Esophagus squamous epithelium (tissue), 5 donors: ENCODE data around the gene DENND10. TPM values are rescaled to one million over a fixed set of nuclear protein-coding genes. Genes with fewer than 3 reads are reported as not detected.
"Not testable (repeated sequence)": the region's sequence is repeated elsewhere in the genome, so short reads cannot be mapped to it uniquely, and the experiment has no call there.

ENCODE experiments used
- DNase-seq: peaks from one replicate; lab custom pipeline; 2025; lab: John Stamatoyannopoulos, UW
- H3K27ac ChIP-seq, 4 donors: fragments of 200-600 bp; sonication (generic); one replicate each; pipeline ENCODE4 v1.5.1; 2016 to 2019; ENCODE audit warnings: mild to moderate bottlenecking in 1 of 4
- H3K27me3 ChIP-seq, 4 donors: fragments of 200-600 bp; sonication (generic); 1 replicate in 3 of 4; 2 replicates in 1 of 4; pipeline versions ENCODE4 v1.5.1 to v1.6.0; 2017 to 2021; ENCODE audit warnings: antibody characterized with exemption in 1 of 4
- H3K36me3 ChIP-seq, 3 donors: fragments of 200-600 bp; sonication (generic); one replicate each; pipeline ENCODE4 v1.5.1; 2016 to 2019
- H3K4me1 ChIP-seq, 3 donors: fragments of 200-600 bp; sonication (generic); one replicate each; pipeline ENCODE4 v1.5.1; 2017 to 2019
- H3K4me3 ChIP-seq, 4 donors: fragments of 200-600 bp; sonication (generic); 1 replicate in 3 of 4; 2 replicates in 1 of 4; pipeline ENCODE4 v1.5.1; 2016 to 2019; ENCODE audit warnings: mild to moderate bottlenecking in 2 of 4, moderate library complexity in 1 of 4
- H3K9me3 ChIP-seq, 3 donors: fragments of 200-600 bp; sonication (generic); one replicate each; pipeline ENCODE4 v1.5.1; 2016 to 2019
- POLR2A ChIP-seq, 4 donors: fragments of 450-650 bp; IDR thresholded peaks; one replicate each; pipeline ENCODE4 v1.6.1; 2017; ENCODE audit warnings: antibody characterized with exemption in 4 of 4, mild to moderate bottlenecking in 4 of 4, moderate library complexity in 3 of 4
- WGBS, 2 donors: methylation state at CpG; one replicate each; pipeline ENCODE4 v1.1.5; 2018; 5-methylcytosine and 5-hydroxymethylcytosine counted together
- intact Hi-C: fragments of 100-400 bp; cut with DNase I; formaldehyde crosslinking; loops from one replicate; pipeline ENCODE4 v1.15.0; 2022
- total RNA-seq, 4 donors: library from RNA; depleted of rRNA; stranded (reverse); fragments of >200 nt; gene quantifications; one replicate each; pipeline ENCODE4 v1.1.0, GENCODE V29; 2016
- TF ChIP-seq, protein P1 (sequence below), 6 experiments: fragments of 450-650 bp in 4 of 6; fragments of 200-600 bp in 2 of 6; sonication (generic) in 2 of 6; IDR thresholded peaks; one replicate each; pipeline ENCODE4 v1.5.1; 2016 to 2019; ENCODE audit warnings: antibody characterized with exemption in 6 of 6, mild to moderate bottlenecking in 4 of 6, moderate library complexity in 4 of 6
- donor health status: DM: yes; HTN: yes; CAD: no.

Gene DENND10
- total RNA-seq, 4 donors from 2014 or later, result 20.8 to 43.6 (median 37.1) TPM

DNA sequence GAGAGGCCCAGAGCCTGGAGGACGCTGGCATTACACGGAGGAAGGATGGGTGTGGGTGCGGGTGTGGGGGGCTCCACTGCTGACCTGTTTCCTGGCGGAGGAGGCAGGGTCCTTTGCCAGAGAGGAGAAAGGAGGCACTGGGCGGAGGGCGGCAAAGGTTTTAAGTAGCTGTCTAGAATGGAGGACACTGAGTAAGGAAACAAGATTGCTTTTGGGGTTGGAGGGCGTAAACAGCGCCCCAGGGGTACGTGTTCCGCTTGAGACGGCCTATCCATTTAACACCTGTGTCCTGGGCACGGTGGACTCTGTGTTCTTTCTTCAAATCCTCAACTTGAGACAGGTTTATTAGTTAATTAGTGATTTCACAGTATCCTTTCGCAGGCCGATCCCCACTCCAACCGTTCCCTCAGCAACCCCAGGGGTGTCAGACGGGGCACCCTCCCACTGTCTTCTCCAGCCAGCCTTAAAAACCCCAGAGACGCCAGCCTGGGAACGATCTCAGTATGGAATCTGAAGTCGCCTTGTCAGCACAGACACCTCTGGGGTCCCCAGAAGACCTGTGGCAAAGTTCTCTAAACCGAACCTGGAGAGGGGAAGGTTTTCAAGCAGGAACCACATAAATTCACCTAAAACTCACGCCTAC is 36.8 kb downstream of the DENND10 start:
- DNase-seq, result no peak
- Histone ChIP-seq H3K4me3 (no peak overlapping the region), H3K27me3 (no peaks in the 10 kb centered on the region), H3K27ac (no peak overlapping the region), H3K4me1 (peaks cover 0 to 4% (median 0%) of the 10 kb centered on the region in 3 donors), H3K36me3 (peaks cover 0 to 64% (median 0%) of the 10 kb centered on the region in 3 donors), H3K9me3 (no peaks in the 10 kb centered on the region)
- no peak for TF ChIP-seq POLR2A (IDR thresholded peaks at IDR 0.05)
- TF ChIP-seq, protein P1, sequence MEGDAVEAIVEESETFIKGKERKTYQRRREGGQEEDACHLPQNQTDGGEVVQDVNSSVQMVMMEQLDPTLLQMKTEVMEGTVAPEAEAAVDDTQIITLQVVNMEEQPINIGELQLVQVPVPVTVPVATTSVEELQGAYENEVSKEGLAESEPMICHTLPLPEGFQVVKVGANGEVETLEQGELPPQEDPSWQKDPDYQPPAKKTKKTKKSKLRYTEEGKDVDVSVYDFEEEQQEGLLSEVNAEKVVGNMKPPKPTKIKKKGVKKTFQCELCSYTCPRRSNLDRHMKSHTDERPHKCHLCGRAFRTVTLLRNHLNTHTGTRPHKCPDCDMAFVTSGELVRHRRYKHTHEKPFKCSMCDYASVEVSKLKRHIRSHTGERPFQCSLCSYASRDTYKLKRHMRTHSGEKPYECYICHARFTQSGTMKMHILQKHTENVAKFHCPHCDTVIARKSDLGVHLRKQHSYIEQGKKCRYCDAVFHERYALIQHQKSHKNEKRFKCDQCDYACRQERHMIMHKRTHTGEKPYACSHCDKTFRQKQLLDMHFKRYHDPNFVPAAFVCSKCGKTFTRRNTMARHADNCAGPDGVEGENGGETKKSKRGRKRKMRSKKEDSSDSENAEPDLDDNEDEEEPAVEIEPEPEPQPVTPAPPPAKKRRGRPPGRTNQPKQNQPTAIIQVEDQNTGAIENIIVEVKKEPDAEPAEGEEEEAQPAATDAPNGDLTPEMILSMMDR (IDR thresholded peaks at IDR 0.05), result no peak
- 89 to 90% methylated on average over 18 to 21 of the region's 21 CpGs for WGBS, 2 donors
- intact Hi-C loops, result no loop called here

DNA sequence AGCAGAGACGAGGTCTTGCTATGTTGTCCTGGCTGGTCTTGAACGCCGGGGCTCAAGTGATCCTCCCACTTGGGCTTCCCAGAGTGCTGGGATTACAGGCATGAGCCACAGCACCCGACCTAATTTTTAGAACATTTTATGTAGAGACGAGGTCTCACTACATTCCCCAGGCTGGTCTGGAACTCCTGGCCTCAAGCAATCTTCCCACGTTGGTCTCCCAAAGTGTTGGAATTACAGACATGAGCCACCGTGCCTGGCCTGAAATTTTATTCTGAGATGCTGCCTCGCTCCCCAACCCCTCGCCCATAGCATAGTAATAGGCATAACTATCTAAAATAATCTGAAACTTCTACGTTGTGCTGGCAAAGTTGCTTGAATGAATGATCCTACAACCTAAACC is 39.7 kb downstream of the DENND10 start:
- Histone ChIP-seq H3K4me1 (no peaks in the 10 kb centered on the region), H3K4me3 (no peak overlapping the region), H3K27ac (no peak overlapping the region), H3K9me3 (no peaks in the 10 kb centered on the region), H3K27me3 (no peaks in the 10 kb centered on the region), H3K36me3 (peaks cover 5 to 90% (median 6%) of the 10 kb centered on the region in 3 donors)
- DNase-seq, result no peak
- 91 to 97% methylated on average over 8 to 10 of the region's 10 CpGs for whole genome bisulfite sequencing, 2 donors
- no peak for TF ChIP-seq POLR2A (IDR thresholded peaks at IDR 0.05)
- TF ChIP-seq, protein P1 (IDR thresholded peaks at IDR 0.05), result no peak
- intact Hi-C loops, result no loop called here

DNA sequence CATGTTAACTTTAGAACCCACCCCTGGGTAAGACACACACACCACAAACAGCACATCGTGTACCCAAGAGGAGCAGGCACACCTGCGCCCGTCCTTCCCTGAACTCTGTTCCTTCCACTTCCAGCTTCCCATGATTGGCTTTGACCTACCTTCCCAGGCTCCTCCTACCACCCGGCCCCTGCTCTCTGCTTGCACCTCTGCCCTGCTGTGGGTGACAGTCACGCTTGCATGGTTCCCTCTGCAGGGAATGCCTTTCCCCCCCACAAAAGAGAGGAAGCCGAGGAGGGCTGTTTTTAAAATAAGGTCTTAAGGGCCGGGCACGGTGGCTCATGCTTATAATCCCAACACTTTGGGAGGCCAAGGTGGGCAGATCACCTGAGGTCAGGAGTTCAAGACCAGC is 45.2 kb downstream of the DENND10 start:
- WGBS, 2 donors, result 92 to 93% methylated on average over 6 to 8 of the region's 8 CpGs
- Histone ChIP-seq H3K9me3 (no peaks in the 10 kb centered on the region), H3K36me3 (peaks cover 8 to 91% (median 11%) of the 10 kb centered on the region in 3 donors), H3K27me3 (no peaks in the 10 kb centered on the region), H3K4me1 (no peaks in the 10 kb centered on the region), H3K4me3 (no peak overlapping the region), H3K27ac (no peak overlapping the region)
- TF ChIP-seq, protein P1 (IDR thresholded peaks at IDR 0.05), result no peak
- no peak for TF ChIP-seq POLR2A (IDR thresholded peaks at IDR 0.05)
- no peak for DNase-seq
- intact Hi-C loops, result no loop called here

DNA sequence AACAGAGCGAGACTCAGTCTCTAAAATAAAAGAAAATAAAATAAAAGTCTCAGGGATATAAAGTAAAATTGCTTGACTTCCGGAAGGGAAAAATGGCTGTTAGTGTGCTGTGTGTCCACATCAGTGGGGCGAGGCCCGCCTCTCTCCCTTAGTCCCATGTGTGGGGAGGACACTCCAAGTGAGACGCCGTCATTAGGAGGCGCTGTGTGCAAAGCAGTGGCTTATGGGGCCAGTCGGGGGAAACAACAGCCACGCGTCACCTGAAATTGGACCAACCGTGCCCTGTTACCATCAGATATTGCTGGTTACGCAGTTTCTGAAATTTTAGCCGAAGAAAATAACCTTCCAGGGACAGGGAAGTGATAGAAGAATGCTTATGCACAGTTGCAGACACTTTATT is 45.8 kb downstream of the DENND10 start:
- intact Hi-C loops, result no loop called here
- Histone ChIP-seq H3K4me1 (no peaks in the 10 kb centered on the region), H3K4me3 (no peak overlapping the region), H3K27me3 (no peaks in the 10 kb centered on the region), H3K36me3 (peaks cover 14 to 95% (median 16%) of the 10 kb centered on the region in 3 donors), H3K27ac (no peak overlapping the region), H3K9me3 (no peaks in the 10 kb centered on the region)
- DNase-seq, result no peak
- 84 to 94% methylated on average over 13 of the region's 13 CpGs for WGBS, 2 donors
- TF ChIP-seq, protein P1 (IDR thresholded peaks at IDR 0.05), result no peak
- no peak for TF ChIP-seq POLR2A (IDR thresholded peaks at IDR 0.05)

DNA sequence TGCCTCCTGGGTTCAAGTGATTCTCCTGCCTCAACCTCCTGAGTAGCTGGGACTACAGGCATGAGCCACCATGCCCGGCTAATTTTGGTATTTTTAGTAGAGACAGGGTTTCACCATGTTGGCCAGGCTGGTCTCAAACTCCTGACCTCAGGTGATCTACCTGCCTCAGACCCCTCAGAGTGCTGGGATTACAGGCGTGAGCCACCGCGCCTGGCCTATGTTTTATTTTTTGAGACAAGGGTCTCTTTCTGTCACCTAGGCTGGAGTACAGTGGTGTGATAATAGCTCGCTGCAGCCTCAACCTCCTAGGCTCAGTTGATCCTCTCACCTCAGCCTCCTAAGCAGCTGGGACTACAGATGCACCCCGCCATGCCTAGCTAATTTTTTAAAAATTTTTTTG is 47.7 kb downstream of the DENND10 start:
- H3K4me1 ChIP-seq, H3K27me3 ChIP-seq, H3K9me3 ChIP-seq, intact Hi-C loops, DNase-seq, H3K4me3 ChIP-seq, H3K27ac ChIP-seq: not testable (repeated sequence)
- H3K36me3 ChIP-seq, result peaks cover 21 to 100% (median 33%) of the 10 kb centered on the region in 3 donors
- 93 to 100% methylated on average over 3 to 6 of the region's 6 CpGs for WGBS, 2 donors
